ENCODE measurements around the gene ACOT7.

The ACOT7 gene

DNA sequence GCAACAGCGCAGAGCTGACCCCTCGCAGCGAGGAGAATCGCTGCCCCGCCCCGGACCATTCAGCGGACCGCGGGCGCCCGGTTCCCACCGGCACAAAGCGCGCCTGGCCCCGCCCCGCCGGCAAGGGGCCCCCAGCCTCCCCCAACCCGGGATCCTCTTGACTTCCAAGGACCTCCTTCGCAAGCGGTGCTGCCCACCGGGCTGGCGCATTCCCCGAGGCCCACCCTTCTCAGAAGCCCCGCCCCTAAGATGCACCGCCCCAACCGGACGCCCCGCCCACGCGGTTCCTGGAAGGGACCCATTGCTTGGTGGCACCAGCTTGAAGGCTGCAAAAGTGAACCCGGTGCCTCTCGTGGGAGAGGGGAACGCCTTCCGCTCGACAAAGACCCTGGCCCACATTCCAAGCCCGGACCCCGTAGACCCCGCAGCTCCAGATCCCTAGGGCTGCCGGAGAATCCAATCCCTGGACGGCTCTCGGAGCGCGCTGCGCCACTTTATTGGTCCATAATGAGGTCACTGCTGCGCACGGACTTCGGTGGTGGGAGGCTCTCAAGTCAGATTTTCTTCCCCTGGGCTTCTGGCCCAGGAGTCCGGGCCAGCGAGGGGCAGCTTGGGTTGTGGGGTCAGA is 147.6 kb downstream of the ACOT7 start:
- in situ Hi-C loops (cut with MboI; ENCODE audit: low sequenced_read_pairs) = loop anchor here (10.0 kb wide), 1 partner anchor 99 kb away; no protein-coding TSS in a partner anchor

DNA sequence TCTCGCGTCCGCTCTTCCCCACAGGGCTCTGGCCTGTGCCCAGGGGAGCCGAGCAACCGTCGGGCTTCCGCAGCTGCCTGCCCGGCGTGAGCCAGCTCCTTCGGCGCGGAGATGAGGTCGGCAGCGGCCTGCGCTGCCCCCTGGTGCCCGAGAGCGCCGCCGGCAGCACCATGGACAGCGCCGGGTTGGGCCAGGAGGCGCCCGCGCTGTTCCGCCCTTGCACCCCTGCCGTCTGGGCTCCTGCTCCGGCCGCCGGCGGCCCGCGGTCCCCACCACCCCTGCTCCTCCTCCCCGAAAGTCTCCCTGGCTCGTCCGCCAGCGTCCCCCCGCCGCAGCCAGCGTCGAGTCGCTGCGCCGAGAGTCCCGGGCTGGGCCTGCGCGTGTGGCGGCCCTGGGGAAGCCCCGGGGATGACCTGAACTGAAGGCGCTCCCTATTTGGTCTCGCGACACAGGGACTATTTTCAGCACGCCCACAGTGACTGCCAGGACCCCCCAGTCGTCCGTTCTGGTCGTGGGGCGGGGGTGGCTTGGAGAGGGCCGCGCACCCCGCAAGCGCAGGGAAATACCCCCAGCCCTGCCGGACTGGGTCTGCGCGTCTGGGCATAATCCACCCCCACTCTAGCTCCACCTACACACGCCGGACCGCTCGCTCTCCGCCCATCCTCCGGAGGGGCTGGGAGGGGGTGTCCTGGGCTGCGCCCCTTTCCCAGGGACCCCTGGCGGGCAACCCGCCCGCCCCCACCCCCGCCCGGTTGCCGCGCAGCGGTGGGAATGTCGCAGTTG is 148.3 kb downstream of the ACOT7 start:
- in situ Hi-C loops (cut with MboI; ENCODE audit: low sequenced_read_pairs) = loop anchor here (10.0 kb wide), 1 partner anchor 100 kb away; no protein-coding TSS in a partner anchor

DNA sequence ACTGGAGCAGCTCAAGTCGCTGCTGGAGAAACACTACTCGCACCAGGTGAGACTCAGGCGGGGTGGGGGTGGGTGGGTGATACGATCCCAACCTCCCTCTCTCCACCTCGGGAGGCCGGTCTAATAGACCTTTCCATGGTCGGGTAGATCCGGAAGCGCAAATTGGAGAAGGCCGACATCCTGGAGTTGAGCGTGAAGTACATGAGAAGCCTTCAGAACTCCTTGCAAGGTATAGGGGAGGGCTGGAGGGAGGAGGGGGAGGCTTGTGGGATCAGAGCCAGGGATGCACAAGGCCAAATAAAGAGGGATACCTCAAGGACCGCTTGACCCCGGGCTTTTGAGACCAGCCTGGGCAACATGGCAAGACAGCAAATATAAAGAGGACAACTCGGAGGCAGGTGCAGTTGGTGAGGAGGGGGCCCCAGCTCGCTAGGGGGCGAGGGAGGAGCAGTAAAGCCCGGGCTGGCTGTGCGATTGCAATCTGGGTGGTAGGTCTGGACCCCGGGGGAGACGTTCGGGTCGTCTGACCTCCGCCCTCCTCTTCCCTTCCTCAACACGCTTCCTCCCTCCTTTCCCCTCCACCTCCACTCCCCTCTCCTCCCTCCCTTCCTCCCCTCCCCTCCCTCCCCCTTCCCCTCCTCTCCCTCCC is 149.0 kb downstream of the ACOT7 start:
- in situ Hi-C loops (cut with MboI; ENCODE audit: low sequenced_read_pairs) = loop anchor here (10.0 kb wide), 1 partner anchor 100 kb away; no protein-coding TSS in a partner anchor

GRCh38 chr1:6243993-6244392 is 149.6 kb downstream of the ACOT7 start, which contains the start of gene HES3:
HES3 (plus strand) TSS chr1:6244179; CDS start chr1:6244366, 187 bp downstream.
- in situ Hi-C loops (cut with MboI; ENCODE audit: low sequenced_read_pairs) = loop anchor here (10.0 kb wide), 1 partner anchor 101 kb away; no protein-coding TSS in a partner anchor

DNA sequence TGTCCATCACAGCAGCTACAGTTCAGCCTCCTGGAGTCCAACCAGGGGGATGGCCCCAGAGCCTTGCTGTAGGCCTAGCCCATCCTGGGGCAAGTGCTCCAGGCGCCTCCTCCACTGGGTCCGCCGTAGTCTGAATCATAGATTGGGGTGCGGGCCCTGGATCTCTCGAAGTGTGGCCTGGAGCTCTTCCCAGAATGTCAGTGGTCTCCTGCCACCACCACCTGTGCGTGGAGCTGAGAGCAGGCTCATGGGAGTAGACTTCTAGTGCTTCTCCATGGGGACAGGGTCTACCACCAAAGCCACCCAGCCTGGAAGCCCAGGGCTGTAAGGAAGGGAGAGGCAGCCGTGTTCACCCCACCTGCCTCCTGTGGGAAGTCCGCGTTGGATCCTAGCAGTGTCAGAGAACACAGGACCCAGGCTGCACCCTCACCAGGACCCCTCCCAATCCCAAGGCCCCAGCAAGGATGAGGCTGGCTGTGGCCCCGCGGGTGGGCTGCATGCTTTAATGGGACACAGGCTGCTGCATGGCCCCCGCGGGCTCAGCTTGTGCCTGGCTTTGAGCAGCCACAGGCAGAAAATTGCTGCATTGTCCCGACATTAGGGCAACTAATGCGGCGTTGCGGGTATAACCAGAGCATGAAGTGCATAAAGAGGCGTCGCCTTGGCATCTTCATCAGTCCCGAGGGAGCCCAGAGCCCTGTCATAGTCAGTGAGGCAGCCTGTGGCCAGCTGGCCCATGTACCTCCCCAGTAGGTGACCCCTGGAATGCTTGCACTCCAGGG is 150.3 kb downstream of the ACOT7 start:
- in situ Hi-C loops (cut with MboI; ENCODE audit: low sequenced_read_pairs) = loop anchor here (10.0 kb wide), 1 partner anchor 102 kb away; no protein-coding TSS in a partner anchor

- in situ Hi-C loops (cut with MboI; ENCODE audit: low sequenced_read_pairs) = loop anchor here (10.0 kb wide), 1 partner anchor 103 kb away; no protein-coding TSS in a partner anchor
These were observed 151.5 kb downstream of the ACOT7 start for GRCh38 chr1:6241887-6242740.

GRCh38 chr1:6241107-6241886 is 152.3 kb downstream of the ACOT7 start:
- in situ Hi-C loops (cut with MboI; ENCODE audit: low sequenced_read_pairs) = loop anchor here (10.0 kb wide), 1 partner anchor 104 kb away; no protein-coding TSS in a partner anchor

DNA sequence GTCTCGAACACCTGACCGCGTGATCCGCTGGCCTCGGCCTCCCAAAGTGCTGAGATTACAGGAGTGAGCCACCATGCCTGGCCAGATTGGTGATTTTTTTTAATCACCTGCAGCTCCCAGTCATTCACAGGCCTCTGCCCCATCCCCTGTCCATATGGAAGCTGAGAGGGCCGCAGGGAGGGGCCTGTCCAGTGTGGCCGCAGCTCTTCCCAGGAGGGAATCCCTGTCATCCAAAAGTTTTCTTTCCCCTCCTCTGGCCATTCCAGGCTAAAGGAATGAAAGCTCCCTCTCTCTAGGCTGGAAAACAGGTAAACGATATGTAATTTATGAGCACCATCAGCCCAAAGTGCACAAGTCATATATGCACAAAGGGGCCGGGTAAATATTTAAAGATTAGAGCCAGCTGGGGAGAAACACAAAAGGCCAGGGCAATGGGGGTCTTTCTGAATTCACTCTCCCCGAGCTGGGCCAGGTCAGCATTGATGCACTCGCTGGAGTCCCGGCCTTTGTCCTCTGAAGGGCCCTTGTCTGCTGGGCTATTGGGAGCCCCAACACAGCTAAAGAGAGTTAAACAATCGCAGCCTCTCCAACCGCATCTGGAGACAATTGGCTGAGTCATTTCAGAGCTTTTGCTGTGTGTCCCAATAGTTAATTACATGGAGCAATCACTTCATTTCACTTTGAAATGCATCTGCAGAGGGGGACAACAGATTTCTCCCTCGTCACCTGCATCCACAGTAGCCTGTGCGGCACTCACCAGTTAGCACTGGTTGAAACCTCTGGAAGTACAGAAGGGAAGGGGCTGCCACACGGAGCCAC is 153.4 kb downstream of the ACOT7 start:
- in situ Hi-C loops (cut with MboI; ENCODE audit: low sequenced_read_pairs) = loop anchor here (10.0 kb wide), 1 partner anchor 105 kb away; no protein-coding TSS in a partner anchor

DNA sequence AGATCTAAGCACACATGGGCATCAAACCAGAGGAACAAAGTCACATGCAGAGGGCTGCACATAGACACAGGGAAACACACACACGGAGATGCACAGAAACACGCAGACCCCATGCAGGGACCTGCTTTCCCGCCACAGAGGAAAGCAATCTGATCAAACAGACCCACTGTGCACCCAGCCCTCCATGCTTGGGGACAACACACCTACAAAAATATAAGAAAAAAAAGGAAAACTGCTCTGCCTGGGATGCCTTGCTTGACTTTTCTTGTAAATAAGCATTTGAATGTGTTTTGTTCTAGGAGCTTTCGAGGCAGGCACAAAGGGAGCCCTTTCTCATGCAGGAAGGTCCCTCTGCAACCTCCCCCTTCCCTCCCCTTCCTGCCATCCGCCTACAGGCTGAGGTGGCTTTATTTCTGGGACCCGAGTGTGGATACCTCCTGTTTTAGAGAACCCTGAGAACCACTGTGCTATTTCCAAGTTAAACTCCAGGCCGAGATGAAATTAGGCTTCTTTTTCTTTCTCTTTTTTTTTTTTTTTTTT is 154.3 kb downstream of the ACOT7 start:
- in situ Hi-C loops (cut with MboI; ENCODE audit: low sequenced_read_pairs) = no loop called here

- in situ Hi-C loops (cut with MboI; ENCODE audit: low sequenced_read_pairs) = no loop called here
These were observed 156.5 kb downstream of the ACOT7 start for GRCh38 chr1:6237093-6237492.

GRCh38 chr1:6235296-6235677 is 158.3 kb downstream of the ACOT7 start:
- in situ Hi-C loops (cut with MboI; ENCODE audit: low sequenced_read_pairs) = no loop called here

DNA sequence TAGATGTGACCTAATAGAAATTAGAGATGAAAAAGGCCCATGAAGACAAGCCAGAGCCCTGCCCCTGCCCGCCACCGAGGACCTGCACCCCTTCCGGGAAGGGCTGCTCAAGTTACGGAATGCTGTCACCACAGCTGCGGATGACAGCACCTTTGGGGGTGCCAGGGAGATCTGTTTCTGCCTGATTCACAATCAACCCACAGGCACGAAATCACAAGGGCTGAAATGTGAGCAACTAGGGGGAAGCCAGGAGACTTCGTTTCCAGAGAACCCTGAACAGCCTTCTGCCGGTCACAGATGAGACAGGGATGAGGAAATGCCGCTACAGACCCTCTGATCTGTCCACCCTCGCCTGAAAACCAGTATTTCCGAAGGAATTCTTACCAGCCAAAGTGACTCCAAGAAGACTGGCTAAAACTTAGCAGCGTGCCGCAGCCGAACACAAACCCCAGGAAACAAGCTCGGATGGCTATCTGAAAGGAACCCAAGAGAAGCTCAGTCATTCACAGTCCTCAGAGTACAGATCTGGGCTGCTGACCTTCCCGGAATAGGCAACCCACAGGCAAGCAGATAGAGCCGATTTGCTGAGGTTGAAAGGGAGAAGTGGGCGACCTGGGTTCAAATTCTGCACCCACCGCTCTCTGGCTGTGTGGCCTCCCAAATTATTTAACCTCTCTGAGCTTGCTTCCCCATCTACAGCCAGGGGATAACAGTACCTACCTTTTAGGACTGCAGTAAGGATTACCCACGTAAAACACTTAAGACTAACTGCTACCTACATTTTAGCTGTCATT is 158.9 kb downstream of the ACOT7 start:
- in situ Hi-C loops (cut with MboI; ENCODE audit: low sequenced_read_pairs) = no loop called here

DNA sequence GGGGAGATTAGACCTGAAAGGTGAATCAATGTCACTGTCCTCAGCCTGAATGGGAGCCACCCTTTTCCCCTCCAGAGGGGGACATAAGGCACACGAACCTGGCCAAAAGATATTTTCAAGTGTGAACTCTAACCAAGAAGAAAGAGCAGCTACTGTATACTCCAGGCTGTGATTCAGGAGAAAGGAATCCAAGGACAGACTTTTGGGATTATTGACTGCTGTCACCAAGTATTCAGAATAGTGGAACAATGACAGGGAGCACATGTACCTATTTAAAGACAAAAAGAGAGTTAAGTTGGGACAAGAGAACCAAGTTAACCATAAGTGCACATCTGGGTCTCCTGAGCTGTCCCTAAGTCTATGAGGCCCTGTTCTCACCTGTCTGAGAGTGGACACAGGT is 160.2 kb downstream of the ACOT7 start:
- in situ Hi-C loops (cut with MboI; ENCODE audit: low sequenced_read_pairs) = no loop called here

GRCh38 chr1:6225651-6226050 is 167.9 kb downstream of the ACOT7 start:
- in situ Hi-C loops (cut with MboI; ENCODE audit: low sequenced_read_pairs) = no loop called here

- in situ Hi-C loops (cut with MboI; ENCODE audit: low sequenced_read_pairs) = no loop called here
These were observed 168.8 kb downstream of the ACOT7 start for GRCh38 chr1:6224718-6225117.

DNA sequence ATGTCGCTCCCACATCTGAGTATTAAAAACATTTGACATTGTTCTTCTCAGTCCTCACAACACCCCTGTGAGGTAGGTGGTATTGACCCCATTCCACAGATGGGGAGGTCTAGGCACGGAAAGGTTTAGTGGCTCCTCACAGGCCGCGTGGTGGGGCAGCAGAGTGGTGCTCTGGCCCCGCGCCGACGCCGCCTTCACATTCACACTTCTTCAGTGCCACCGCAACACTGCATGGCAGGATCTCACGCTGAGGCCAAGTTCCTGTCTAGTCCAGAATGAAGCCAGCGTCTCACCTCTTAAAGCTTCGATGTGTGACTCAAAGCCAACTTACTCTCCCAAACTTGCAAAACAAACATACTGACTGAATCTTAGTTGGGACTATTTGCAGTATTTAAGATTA is 169.9 kb downstream of the ACOT7 start:
- in situ Hi-C loops (cut with MboI; ENCODE audit: low sequenced_read_pairs) = no loop called here

GRCh38 chr1:6222636-6223035 is 170.9 kb downstream of the ACOT7 start:
- in situ Hi-C loops (cut with MboI; ENCODE audit: low sequenced_read_pairs) = no loop called here
